BJ (cell line): ENCODE data around the gene MRPL22. TPM values are rescaled to one million over a fixed set of nuclear protein-coding genes. Genes with fewer than 3 reads are reported as not detected.
A peak's percentile ranks its signal among the peaks of the same experiment; 100 is the strongest.
"Not testable (repeated sequence)": the region's sequence is repeated elsewhere in the genome, so short reads cannot be mapped to it uniquely, and the experiment has no call there.

Source experiments
- CTCF ChIA-PET: fragments of 350-600 bp; formaldehyde crosslinking; extraction: SDS; loops from one replicate; lab custom pipeline; 2021; ENCODE audit warnings: antibody characterized with exemption, inconsistent platforms; lab: Yijun Ruan, JAX
- POLR2A ChIA-PET: fragments of 300-600 bp; sonication (Branson Sonifier 250); formaldehyde crosslinking; extraction: SDS; loops from one replicate; lab custom pipeline; 2021; ENCODE audit warnings: antibody characterized with exemption; lab: Charles Lee
- DNase-seq: peaks from one replicate; pipeline ENCODE4 v3.0.0-alpha.2; 2011; ENCODE audit warnings: low read depth
- H3K27me3 ChIP-seq: 2 replicates; pipeline ENCODE4 v1.6.0; 2011; ENCODE audit warnings: low read length; ENCODE audit not compliant: control insufficient read depth, insufficient read depth
- H3K36me3 ChIP-seq: 2 replicates; pipeline ENCODE4 v1.5.1; 2011; ENCODE audit warnings: low read length; ENCODE audit not compliant: control insufficient read depth, insufficient read depth
- H3K4me3 ChIP-seq: 2 replicates; pipeline ENCODE4 v1.5.1; 2011; ENCODE audit warnings: low read depth, mild to moderate bottlenecking, control low read depth, low read length
- polyA plus RNA-seq: library from polyadenylated mRNA; depleted of rRNA; stranded (reverse); fragments of >200 nt; gene quantifications from 2 replicates; pipeline ENCODE4 v1.2.3, GENCODE V29; 2011
- TF ChIP-seq, protein P1 (sequence below): IDR thresholded peaks from 2 replicates; pipeline ENCODE4 v1.5.1; 2011; ENCODE audit warnings: low read depth, mild to moderate bottlenecking, control low read depth, inconsistent platforms, low read length, moderate library complexity; ENCODE audit not compliant: insufficient read depth

The MRPL22 gene
- polyA plus RNA-seq, 1 experiment, result 32.0 TPM

DNA sequence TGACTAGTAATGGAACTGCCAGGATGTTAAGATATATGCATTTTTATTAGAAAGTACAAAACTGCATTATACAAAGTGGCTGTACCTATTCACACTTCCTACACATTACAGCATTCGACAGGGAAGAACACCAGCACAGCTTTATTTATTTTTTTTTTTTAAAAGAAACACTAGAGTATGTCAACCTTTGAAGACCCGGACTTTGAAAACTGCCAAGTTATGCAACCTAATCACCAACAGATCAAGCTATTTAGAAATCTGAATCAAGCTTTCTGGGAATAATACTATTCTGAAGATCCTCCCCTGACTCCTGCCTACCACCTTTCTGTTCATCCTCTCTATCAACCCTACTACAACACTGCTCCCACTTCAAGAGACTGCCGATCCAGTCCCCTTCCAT, 7.3 kb upstream of the MRPL22 start:
- TF ChIP-seq, protein P1, sequence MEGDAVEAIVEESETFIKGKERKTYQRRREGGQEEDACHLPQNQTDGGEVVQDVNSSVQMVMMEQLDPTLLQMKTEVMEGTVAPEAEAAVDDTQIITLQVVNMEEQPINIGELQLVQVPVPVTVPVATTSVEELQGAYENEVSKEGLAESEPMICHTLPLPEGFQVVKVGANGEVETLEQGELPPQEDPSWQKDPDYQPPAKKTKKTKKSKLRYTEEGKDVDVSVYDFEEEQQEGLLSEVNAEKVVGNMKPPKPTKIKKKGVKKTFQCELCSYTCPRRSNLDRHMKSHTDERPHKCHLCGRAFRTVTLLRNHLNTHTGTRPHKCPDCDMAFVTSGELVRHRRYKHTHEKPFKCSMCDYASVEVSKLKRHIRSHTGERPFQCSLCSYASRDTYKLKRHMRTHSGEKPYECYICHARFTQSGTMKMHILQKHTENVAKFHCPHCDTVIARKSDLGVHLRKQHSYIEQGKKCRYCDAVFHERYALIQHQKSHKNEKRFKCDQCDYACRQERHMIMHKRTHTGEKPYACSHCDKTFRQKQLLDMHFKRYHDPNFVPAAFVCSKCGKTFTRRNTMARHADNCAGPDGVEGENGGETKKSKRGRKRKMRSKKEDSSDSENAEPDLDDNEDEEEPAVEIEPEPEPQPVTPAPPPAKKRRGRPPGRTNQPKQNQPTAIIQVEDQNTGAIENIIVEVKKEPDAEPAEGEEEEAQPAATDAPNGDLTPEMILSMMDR, result no peak
- Histone ChIP-seq H3K4me3 (no peak overlapping the region), H3K36me3 (peaks cover 5% of the 10 kb centered on the region), H3K27me3 (no peaks in the 10 kb centered on the region)
- CTCF ChIA-PET, result no interaction called here
- POLR2A ChIA-PET, result no interaction called here
- no peak for DNase-seq

DNA sequence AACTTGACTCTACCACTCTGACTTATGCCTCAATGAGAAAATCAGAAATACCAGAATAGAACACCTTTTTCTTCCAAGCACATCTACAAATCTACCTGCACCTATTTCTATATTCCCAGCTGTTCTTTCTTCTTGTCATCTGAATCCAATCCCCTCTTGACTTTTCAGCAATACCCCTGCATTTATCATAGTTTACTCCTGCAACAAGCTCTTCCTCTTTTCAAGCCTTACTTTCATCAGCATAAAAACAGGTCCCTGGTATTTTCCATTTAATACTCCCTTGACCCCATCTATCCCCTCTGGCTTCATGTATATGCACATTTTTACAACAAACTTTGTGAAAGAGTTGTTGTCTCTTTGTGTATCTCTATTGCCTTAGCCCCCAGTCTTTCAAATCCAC, 6.0 kb upstream of the MRPL22 start:
- no peaks in the 10 kb centered on the region for H3K27me3 ChIP-seq
- TF ChIP-seq, protein P1, result no peak
- no peak overlapping the region for H3K4me3 ChIP-seq
- no peak for DNase-seq
- ChIA-PET POLR2A (no interaction called here), CTCF (no interaction called here)
- peaks cover 3% of the 10 kb centered on the region for H3K36me3 ChIP-seq

DNA sequence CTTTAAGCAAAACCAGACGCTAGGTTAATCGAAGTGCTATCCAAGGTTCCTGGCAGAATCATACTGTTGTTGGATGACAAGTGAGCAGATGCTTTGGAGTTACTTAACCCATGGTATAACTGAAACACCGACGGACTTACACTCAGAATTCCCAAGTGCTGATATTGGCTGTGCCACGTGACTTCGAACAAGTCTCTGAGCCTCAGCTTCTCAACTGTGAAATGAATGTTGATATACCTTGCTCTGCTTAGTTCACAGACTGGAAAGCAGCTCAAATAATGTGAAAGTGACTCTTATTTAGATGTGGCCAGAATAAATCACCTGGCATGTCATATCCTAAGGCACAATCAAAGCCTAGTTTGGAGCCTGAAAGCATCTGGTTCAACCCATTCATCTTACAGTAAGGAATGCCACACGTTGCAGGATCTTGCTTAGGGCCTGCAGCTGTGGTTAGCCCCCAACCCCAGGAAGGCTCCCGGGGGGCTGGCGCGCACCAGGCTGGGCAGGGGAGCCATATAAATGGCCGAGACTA, 3.6 kb upstream of the MRPL22 start:
- H3K36me3 ChIP-seq, result no peaks in the 10 kb centered on the region; the same call in none of the 2 replicates
- CTCF ChIA-PET, result interaction anchor here (0.6 kb wide), 1 partner anchor 10 kb away, joined by 3 read pairs; no protein-coding TSS in a partner anchor
- POLR2A ChIA-PET, result no interaction called here

DNA sequence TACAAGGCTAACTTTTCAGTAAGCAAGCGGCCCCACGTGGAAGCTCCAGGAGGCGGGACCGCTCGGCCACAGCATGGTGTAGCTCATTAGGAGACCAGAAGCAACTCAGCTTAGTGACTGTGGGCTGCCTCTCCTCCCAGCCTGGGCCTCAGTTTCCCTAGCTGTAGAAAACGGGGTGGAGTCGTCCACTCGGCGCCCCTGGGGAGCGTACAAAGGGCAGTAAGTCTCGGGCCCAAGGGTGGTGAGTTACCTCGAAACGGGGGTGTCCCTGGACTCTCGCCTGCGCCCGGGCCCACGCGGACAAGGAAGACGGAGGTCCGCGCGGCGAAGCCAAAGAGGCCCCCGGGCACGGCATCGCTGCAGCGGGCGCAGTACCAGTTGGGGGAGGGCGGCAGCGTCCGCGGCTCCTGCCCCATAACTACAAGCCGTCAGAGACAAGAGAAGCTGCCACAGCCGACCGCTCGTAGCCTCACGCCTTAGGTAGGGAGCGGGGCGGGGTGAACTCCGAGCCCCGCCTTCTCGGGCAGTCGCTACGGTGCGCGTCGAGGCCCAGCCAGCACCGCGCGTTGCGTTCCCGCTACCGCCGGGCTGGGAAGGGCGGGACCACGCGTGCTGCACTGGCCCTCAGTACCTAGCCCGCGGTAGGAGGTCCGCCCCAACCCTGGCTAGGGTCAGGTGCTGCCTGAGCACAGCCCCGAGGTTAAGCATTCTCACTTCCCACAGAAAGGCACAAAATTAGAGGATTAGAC, 3.0 kb upstream of the MRPL22 start, which contains the start of gene GEMIN5:
Gene GEMIN5, minus strand, starts transcription at position 494 of the 749 bp plus-strand sequence. Its CDS starts 78 bp downstream, at position 416.
- H3K36me3 ChIP-seq, result no peaks in the 10 kb centered on the region; the same call in none of the 2 replicates
- DNase-seq, result no peak
- CTCF ChIA-PET, result no interaction called here
- H3K4me3 ChIP-seq, result peak within 1 kb of the TSS; percentile 93
- TF ChIP-seq, protein P1, result no peak
- POLR2A ChIA-PET, result no interaction called here
- H3K27me3 ChIP-seq, result no peaks in the 10 kb centered on the region

More for the DNA sequence above, 3.6 kb upstream of the MRPL22 start:
- TF ChIP-seq, protein P1, result no peak
- H3K27me3 ChIP-seq, result no peaks in the 10 kb centered on the region
- no peak for DNase-seq
- H3K4me3 ChIP-seq, result peak overlapping the region; percentile 93

DNA sequence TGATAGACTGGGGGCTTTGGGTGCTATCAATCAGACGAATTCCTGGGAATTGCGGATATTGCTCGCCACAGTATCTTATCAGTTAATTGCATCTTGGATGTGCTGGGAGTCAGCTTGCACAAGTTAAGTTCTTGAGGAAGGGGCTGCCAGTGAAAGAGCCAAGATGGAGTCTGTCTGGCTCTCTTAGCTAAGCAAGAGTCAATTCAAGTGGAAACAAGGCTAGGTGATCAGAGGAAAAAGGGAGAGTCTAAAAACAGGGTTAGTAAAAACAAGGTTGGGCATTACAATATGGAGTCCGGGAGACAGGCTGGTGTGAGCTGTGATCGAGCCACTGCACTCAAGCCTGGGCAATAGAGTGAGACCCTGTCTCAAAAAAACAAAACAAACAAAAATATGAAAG, 1.5 kb upstream of the MRPL22 start:
- CTCF ChIA-PET, H3K27me3 ChIP-seq, H3K4me3 ChIP-seq, POLR2A ChIA-PET, H3K36me3 ChIP-seq, DNase-seq: not testable (repeated sequence)
